WTC11 (cell line): ENCODE measurements around the gene DRGX. TPM values are rescaled to one million over a fixed set of nuclear protein-coding genes. Genes with fewer than 3 reads are reported as not detected.
A peak's percentile ranks its signal among the peaks of the same experiment; 100 is the strongest.

Source experiments
- ATAC-seq: fragments of 200-7000 bp; cut with Tn5 transposase; 2 replicates; pipeline ENCODE4 v1.10.0; 2021; ENCODE audit warnings: mild to moderate bottlenecking, moderate library complexity
- CTCF ChIA-PET: fragments of 300-600 bp; sonication (Branson Sonifier 250); formaldehyde crosslinking; loops from one replicate; lab custom pipeline; 2021; ENCODE audit warnings: antibody characterized with exemption; lab: Charles Lee
- POLR2A ChIA-PET: fragments of 350-600 bp; sonication (Branson Sonifier 250); formaldehyde crosslinking; loops from one replicate; lab custom pipeline; 2021; ENCODE audit warnings: antibody characterized with exemption; lab: Charles Lee
- DNase-seq: peaks from one replicate; pipeline ENCODE4 v3.0.0; 2021; ENCODE audit warnings: low spot score
- H3K27ac Mint-ChIP-seq: 2 replicates; pipeline ENCODE4 v1.8.0; 2021; ENCODE audit warnings: mixed read lengths
- H3K27me3 Mint-ChIP-seq: 2 replicates; pipeline ENCODE4 v1.8.0; 2021; ENCODE audit warnings: low read depth, mild to moderate bottlenecking, moderate library complexity, mixed read lengths
- H3K36me3 Mint-ChIP-seq: 2 replicates; pipeline ENCODE4 v1.8.0; 2021; ENCODE audit warnings: mixed read lengths
- H3K4me1 Mint-ChIP-seq: 2 replicates; pipeline ENCODE4 v1.8.0; 2022; ENCODE audit warnings: mixed read lengths
- H3K4me3 Mint-ChIP-seq: 2 replicates; pipeline ENCODE4 v1.8.0; 2021; ENCODE audit warnings: mild to moderate bottlenecking, moderate library complexity, mixed read lengths
- H3K9me3 Mint-ChIP-seq: 2 replicates; pipeline ENCODE4 v1.8.0; 2021; ENCODE audit warnings: mixed read lengths
- ESRRA ChIP-seq: sonication (generic); formaldehyde crosslinking; IDR thresholded peaks from 2 replicates; pipeline ENCODE4 v1.8.1; 2022; ENCODE audit warnings: mild to moderate bottlenecking, missing genetic modification reagents, borderline replicate concordance
- FOXP1 ChIP-seq: sonication (generic); formaldehyde crosslinking; IDR thresholded peaks from 2 replicates; pipeline ENCODE4 v1.8.0; 2022; ENCODE audit warnings: missing genetic modification reagents, mild to moderate bottlenecking, moderate library complexity, borderline replicate concordance
- HMGA2 ChIP-seq: fragments of 250-450 bp; sonication (Bioruptor Pico); IDR thresholded peaks from 2 replicates; pipeline ENCODE4 v1.4.0; 2021; ENCODE audit warnings: mild to moderate bottlenecking, moderate library complexity
- IRF2 ChIP-seq: sonication (generic); formaldehyde crosslinking; IDR thresholded peaks from 2 replicates; pipeline ENCODE4 v1.8.0; 2022; ENCODE audit warnings: low read depth, missing genetic modification reagents, borderline replicate concordance
- PRRX2 ChIP-seq: fragments of 250-450 bp; sonication (Bioruptor Pico); IDR thresholded peaks from 2 replicates; pipeline ENCODE4 v1.8.0; 2021; ENCODE audit warnings: mild to moderate bottlenecking
- RELA ChIP-seq: sonication (generic); formaldehyde crosslinking; IDR thresholded peaks from 2 replicates; pipeline ENCODE4 v1.8.1; 2022; ENCODE audit warnings: missing genetic modification reagents, mild to moderate bottlenecking, borderline replicate concordance
- TP53 ChIP-seq: sonication (generic); formaldehyde crosslinking; IDR thresholded peaks from 2 replicates; pipeline ENCODE4 v1.8.1; 2023; ENCODE audit warnings: mild to moderate bottlenecking, missing genetic modification reagents
- ZNF219 ChIP-seq: sonication (generic); formaldehyde crosslinking; IDR thresholded peaks from 2 replicates; pipeline ENCODE4 v1.8.0; 2023; ENCODE audit warnings: missing genetic modification reagents, mild to moderate bottlenecking, borderline replicate concordance
- ZNF281 ChIP-seq: sonication (generic); formaldehyde crosslinking; IDR thresholded peaks from 2 replicates; pipeline ENCODE4 v1.8.0; 2023; ENCODE audit warnings: mild to moderate bottlenecking, missing genetic modification reagents
- ZNF512 ChIP-seq: sonication (generic); formaldehyde crosslinking; IDR thresholded peaks from 2 replicates; pipeline ENCODE4 v1.8.1; 2022; ENCODE audit warnings: missing genetic modification reagents, borderline replicate concordance
- total RNA-seq: library from RNA; stranded (reverse); gene quantifications from 3 replicates; pipeline ENCODE4 v1.2.3, GENCODE V29; 2021
- TF ChIP-seq, protein P1 (sequence below): fragments of 250-450 bp; sonication (Bioruptor Pico); conservative IDR thresholded peaks from 2 replicates; pipeline ENCODE4 v1.9.0; 2021; ENCODE audit warnings: mild to moderate bottlenecking
- TF ChIP-seq, protein P2 (sequence below): sonication (generic); formaldehyde crosslinking; IDR thresholded peaks from 2 replicates; pipeline ENCODE4 v1.8.1; 2022; ENCODE audit warnings: mild to moderate bottlenecking, missing genetic modification reagents, moderate library complexity, borderline replicate concordance
- TF ChIP-seq, protein P3 (sequence below): sonication (generic); formaldehyde crosslinking; IDR thresholded peaks from 2 replicates; pipeline ENCODE4 v1.8.1; 2022; ENCODE audit warnings: low read depth, mild to moderate bottlenecking, moderate library complexity, missing genetic modification reagents, borderline replicate concordance

Gene DRGX
- total RNA-seq, 1 experiment from 2014 or later: not detected

DNA sequence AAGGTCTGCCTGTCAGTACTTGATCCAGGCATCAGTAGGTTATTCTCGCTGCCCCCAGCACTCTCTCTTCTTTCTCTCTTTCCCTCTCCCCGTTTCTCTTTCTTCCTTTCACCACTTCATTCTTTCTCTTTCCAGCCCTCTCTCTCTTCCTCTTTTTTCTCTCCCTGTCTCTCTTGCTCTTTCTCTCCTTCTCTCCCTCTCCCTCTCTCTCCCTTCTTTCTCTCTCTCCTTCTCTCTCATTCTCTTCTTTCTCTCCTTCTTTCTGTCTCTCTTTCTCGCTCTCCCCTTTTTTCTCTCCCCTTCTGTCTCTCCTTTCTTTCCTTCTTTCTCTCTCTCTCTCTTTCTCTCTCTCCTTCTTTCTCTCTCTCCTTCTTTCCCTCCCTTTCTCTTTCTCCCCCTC, 7.5 kb upstream of the DRGX start (continued):
- peak; percentile 80; the same call in 1 of the 2 replicates for TF ChIP-seq ZNF512 (CRISPR knock-in tag)

- ChIA-PET POLR2A (no interaction called here), CTCF (interaction anchor here (4.3 kb wide), 1 partner anchor 7 kb away, joined by 58 read pairs; no protein-coding TSS in a partner anchor)
- no peak for DNase-seq
- H3K4me3 Mint-ChIP-seq: no peak overlapping the region
- peaks cover 92% of the 10 kb centered on the region for H3K27me3 Mint-ChIP-seq
- H3K27ac Mint-ChIP-seq: no peak overlapping the region
- TF ChIP-seq ESRRA (CRISPR knock-in tag) (no peak), ZNF512 (CRISPR knock-in tag) (no peak), ZNF281 (CRISPR knock-in tag) (no peak), ZNF219 (CRISPR knock-in tag) (no peak), FOXP1 (no peak), RELA (CRISPR knock-in tag) (no peak), PRRX2 (CRISPR knock-in tag) (no peak), TP53 (CRISPR knock-in tag) (no peak), IRF2 (CRISPR knock-in tag) (no peak), HMGA2 (CRISPR knock-in tag) (no peak)
- TF ChIP-seq, protein P1, sequence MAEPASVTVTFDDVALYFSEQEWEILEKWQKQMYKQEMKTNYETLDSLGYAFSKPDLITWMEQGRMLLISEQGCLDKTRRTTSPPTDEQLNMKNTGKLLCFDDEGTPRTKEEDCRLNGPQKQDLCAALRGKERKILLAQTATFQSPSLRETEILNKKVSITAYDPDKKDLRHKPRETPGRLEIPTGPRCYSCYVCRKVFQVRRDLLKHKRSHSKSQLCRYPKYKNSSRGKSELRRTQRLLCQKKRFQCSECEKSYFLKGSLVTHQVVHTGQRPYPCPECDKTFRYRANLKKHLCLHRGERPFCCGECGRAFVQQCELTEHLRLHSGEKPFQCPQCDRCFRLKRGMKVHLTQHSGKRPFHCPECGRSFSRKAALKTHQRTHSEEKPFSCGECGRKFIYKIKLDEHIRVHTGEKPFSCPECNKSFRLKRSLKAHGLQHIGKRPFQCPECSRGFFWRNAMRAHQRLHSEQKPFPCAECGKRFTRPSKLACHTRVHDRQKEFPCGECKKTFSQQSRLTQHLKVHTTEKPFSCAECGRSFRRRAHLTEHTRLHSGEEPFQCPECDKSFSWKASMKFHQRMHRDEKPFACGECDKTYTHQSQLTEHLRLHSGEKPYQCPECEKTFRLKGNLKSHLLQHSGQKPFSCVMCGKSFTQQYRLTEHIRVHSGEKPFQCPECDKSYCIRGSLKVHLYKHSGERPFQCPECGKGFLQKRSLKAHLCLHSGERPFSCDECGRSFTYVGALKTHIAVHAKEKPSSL (CRISPR knock-in tag): no peak
- TF ChIP-seq, protein P2, sequence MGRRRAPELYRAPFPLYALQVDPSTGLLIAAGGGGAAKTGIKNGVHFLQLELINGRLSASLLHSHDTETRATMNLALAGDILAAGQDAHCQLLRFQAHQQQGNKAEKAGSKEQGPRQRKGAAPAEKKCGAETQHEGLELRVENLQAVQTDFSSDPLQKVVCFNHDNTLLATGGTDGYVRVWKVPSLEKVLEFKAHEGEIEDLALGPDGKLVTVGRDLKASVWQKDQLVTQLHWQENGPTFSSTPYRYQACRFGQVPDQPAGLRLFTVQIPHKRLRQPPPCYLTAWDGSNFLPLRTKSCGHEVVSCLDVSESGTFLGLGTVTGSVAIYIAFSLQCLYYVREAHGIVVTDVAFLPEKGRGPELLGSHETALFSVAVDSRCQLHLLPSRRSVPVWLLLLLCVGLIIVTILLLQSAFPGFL (CRISPR knock-in tag): no peak
- TF ChIP-seq, protein P3, sequence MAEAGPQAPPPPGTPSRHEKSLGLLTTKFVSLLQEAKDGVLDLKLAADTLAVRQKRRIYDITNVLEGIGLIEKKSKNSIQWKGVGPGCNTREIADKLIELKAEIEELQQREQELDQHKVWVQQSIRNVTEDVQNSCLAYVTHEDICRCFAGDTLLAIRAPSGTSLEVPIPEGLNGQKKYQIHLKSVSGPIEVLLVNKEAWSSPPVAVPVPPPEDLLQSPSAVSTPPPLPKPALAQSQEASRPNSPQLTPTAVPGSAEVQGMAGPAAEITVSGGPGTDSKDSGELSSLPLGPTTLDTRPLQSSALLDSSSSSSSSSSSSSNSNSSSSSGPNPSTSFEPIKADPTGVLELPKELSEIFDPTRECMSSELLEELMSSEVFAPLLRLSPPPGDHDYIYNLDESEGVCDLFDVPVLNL (CRISPR knock-in tag): no peak
- H3K36me3 Mint-ChIP-seq: no peaks in the 10 kb centered on the region
- ATAC-seq: no peak
- H3K4me1 Mint-ChIP-seq: peaks cover 40% of the 10 kb centered on the region
- no peaks in the 10 kb centered on the region for H3K9me3 Mint-ChIP-seq
These were observed 4.5 kb upstream of the DRGX start for GRCh38 chr10:49400365-49400764.
